ENCODE measurements around the gene OPN1MW. TPM values are rescaled to one million over a fixed set of nuclear protein-coding genes. Genes with fewer than 3 reads are reported as not detected.
"Not testable (repeated sequence)": the region's sequence is repeated elsewhere in the genome, so short reads cannot be mapped to it uniquely, and the experiment has no call there.

The OPN1MW gene
- not detected for polyA plus RNA-seq (ENCODE audit: insufficient read depth in 1 of 5, insufficient read length in 5 of 5, low replicate concordance in 1 of 5)
- long read RNA-seq, donor 1, result 0 reads
- long read RNA-seq, donor 2, result 0 reads
- long read RNA-seq, donor 3, result 0 reads
- long read RNA-seq, donor 4, result 0 reads
- long read RNA-seq, donor 5, result 0 reads
- long read RNA-seq, donor 6, result 0 reads
- long read RNA-seq, donor 7, result 0 reads
- long read RNA-seq, donor 8, result 0 reads

DNA sequence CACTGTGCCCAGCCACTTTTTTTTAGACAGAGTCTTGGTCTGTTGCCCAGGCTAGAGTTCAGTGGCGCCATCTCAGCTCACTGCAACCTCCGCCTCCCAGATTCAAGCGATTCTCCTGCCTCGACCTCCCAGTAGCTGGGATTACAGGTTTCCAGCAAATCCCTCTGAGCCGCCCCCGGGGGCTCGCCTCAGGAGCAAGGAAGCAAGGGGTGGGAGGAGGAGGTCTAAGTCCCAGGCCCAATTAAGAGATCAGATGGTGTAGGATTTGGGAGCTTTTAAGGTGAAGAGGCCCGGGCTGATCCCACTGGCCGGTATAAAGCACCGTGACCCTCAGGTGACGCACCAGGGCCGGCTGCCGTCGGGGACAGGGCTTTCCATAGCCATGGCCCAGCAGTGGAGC, at the start of gene OPN1MW:
OPN1MW (plus strand) TSS at position 301 of the 400 bp plus-strand sequence; CDS start at position 383, 82 bp downstream.
- DNase-seq, result not testable (repeated sequence)

DNA sequence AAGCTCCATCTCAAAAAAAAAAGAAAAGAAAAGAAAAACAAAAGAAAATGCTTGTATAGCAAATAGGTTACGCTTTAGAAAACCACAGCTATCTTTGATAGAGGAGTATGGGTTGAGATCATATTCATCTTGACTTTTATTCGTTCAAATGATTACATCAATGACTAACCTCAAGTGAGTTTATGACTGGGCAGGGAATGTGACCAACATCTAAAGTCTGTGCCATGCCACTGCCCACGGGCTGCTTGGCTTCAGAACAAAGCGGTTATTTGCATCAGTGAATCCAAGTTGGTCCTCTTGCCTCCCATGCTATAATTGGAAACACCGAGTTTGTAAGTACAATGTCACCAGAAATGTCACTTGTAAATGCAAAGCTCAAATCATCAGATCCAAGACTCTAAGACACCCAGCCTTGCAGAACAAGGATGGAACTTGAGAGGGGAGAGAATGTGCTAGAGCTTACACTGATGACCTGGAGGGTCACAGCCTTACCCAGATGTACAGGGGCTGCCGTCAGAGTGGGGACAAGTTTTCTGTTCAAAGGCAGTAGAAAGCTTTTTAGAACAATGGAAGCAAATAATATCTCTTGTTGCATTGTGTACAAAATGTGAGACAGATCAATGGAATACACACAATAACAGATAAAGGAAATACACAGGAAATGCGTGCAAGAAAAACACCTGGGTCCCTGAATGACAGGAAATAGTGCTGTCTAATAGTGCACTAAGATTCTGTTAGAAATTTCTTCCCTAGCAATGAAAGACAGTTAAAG, 46.8 kb upstream of the OPN1MW start:
- DNase-seq, result no peak

DNA sequence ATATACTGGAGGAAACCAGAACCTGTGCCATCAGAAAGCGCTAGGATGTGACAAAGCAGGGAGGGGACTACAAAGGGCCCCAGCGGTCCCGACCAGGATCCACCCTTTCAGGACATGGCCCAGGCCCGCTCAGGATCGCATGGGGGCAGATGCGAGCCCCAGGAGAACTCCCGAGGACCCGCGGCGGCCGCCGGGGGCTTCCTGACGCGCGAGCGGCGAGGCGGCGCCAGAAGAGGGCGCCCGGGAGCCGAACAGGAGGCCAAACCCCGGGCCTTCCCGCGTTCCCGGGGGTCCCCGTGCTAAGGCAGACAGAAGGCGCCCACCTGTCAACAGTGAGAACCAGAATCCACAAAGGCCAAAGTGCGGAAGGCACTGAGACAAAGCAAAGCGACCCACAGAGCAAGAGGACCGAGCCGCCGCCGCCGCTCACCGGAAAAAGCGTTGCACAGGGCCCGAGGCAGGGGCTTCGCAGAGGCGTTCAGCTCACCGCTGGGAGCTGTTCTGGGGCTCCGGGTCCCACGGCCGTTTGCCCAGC, 45.7 kb upstream of the OPN1MW start:
- peak; percentile 61 to 66 for DNase-seq

DNA sequence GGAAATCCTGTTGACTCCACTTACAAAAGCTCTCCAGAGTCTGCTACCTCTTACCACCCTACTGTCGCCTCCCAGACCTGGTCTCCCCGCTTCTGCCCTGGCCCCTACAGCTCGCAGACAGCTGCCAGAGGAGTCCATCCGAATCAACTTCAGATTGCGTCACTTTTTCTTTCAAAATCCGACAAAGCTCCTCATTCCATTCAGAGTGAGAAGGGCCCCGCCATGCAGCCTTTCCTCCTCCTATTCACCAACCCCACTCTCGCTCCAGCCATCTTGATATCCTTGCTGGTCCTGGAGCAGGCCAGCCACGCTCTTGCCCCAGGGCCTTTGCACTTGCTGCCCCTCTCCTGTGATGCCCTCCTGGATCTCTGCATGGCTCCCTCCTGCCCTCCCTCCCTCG, 43.5 kb upstream of the OPN1MW start:
- no peak for DNase-seq

- DNase-seq, result no peak
These were observed 42.2 kb upstream of the OPN1MW start for GRCh38 chrX:154140206-154140605.

DNA sequence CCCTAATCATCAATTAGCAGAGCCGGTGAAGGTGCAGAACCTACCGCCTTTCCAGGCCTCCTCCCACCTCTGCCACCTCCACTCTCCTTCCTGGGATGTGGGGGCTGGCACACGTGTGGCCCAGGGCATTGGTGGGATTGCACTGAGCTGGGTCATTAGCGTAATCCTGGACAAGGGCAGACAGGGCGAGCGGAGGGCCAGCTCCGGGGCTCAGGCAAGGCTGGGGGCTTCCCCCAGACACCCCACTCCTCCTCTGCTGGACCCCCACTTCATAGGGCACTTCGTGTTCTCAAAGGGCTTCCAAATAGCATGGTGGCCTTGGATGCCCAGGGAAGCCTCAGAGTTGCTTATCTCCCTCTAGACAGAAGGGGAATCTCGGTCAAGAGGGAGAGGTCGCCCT, 41.7 kb upstream of the OPN1MW start:
- DNase-seq, result no peak

DNA sequence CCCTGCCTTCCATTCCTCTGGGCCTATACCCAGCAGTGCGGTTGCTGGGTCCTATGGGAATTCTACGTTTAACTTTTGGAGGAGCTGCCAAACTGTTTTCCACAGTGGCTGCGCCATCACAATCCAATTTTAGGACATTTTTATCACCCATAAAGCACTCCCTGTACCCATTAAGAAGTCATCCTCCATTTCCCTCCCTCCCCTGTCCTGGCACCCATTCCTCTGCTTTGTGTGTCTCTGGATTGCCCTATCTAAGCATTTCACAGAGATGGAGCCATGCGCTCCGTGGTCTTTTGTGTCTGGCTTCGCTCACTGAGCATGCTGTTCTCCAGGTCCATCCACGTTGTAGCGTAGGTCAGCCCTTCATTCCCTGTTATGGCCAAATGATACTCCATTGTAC, 40.0 kb upstream of the OPN1MW start:
- DNase-seq, result no peak

- no peak for DNase-seq
These were observed 39.2 kb upstream of the OPN1MW start for GRCh38 chrX:154142950-154143745.

DNA sequence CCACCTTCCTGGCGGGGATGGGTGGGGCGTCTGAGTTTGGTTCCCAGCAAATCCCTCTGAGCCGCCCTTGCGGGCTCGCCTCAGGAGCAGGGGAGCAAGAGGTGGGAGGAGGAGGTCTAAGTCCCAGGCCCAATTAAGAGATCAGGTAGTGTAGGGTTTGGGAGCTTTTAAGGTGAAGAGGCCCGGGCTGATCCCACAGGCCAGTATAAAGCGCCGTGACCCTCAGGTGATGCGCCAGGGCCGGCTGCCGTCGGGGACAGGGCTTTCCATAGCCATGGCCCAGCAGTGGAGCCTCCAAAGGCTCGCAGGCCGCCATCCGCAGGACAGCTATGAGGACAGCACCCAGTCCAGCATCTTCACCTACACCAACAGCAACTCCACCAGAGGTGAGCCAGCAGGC, 38.4 kb upstream of the OPN1MW start, which contains the start of gene OPN1LW:
OPN1LW (plus strand) TSS at position 234 of the 400 bp plus-strand sequence; CDS start at position 275, 41 bp downstream.
- DNase-seq, result not testable (repeated sequence)

GRCh38 chrX:154151030-154151429, 31.4 kb upstream of the OPN1MW start:
- DNase-seq, result not testable (repeated sequence)

DNA sequence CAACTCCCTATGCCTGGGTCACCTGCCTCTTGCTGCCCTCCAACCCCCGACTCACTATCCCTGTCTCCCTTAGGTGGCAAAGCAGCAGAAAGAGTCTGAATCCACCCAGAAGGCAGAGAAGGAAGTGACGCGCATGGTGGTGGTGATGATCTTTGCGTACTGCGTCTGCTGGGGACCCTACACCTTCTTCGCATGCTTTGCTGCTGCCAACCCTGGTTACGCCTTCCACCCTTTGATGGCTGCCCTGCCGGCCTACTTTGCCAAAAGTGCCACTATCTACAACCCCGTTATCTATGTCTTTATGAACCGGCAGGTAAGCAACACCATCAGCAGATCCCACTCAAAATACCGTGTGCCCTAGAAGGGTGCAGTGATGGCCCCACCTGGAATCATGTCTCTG, 26.2 kb upstream of the OPN1MW start:
- DNase-seq, result not testable (repeated sequence)

DNA sequence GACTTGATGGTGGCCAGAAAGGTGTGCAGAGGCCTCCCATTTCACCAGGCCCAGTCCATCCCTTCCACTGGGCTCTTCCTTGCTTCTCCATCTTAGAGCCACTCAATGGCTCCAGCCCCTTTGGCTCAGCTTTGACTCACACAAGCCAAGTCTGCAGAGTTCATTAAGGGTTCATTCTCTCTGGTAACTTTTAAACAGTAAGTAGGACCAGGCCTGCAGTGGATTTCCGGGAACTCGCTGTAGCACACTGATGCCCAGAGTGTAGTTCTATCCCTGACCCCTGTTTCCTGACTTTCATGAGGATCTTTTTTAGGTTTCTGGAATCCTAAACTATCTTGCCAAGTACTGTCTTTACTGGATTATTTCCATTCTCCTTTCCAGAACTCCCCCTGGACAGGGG, 25.2 kb upstream of the OPN1MW start:
- not testable (repeated sequence) for DNase-seq

DNA sequence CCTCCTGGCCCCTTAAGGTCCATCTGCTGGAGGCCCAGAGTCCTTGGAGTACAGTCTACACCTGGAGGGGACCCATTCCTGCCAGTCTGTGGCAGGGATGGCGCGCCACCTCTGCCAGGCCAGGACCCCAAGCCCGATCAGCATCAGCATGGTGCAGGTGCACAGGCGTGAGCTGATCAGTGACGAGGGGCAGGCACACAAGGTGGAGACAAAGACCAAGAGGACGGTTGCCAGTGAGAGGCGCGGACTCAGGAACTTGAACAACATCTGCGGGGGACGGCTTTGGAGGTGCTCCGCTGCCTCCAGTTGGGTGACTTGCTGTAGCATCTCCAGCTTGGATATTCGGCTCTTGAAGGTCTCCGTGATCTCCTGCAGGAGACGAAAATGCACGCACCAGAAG, 23.1 kb upstream of the OPN1MW start:
- not testable (repeated sequence) for DNase-seq

- not testable (repeated sequence) for DNase-seq
These were observed 17.5 kb upstream of the OPN1MW start for GRCh38 chrX:154164902-154165301.

DNA sequence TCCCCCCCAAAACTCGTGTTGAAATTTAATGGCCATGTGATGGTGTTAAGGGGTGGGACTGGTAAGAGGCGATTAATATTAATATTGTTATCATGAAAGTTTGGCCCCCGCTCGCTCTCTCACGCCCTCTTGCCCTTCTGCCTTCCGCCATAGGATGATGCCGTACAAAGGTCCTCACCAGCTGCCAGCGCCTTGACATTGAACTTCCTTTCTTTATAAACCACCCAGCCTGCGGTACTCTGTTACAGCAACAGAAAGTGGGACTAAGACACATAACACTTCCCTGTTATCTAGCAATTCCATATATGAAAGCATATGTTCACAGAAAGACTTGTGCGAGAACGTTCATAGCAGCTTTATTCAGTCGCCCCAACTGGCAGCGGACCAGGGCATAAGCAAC, 14.0 kb upstream of the OPN1MW start:
- DNase-seq, result not testable (repeated sequence)

DNA sequence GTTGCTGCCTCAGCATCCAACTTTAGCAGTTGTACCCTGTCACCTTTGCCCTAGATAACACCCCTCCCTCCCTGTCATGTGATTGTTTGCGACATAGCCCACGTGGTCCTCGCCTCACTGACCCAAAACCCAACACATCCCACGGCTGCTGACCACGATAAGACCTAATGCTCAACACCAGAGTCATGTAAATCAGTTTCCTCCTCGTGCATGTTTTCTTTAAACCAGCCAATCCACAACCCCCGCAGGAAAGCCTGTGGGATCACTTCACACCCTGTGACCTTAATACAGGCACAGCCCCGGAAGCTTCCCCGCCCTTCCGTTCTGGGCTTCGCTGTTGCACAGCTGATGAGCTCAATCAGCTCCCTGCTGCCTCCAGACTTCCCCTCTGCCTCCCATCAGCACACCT, 9.9 kb upstream of the OPN1MW start:
- DNase-seq, result not testable (repeated sequence)

GRCh38 chrX:154174356-154174755, 8.0 kb upstream of the OPN1MW start:
- not testable (repeated sequence) for DNase-seq

- not testable (repeated sequence) for DNase-seq
These were observed 1.4 kb downstream of the OPN1MW start for GRCh38 chrX:154183794-154184193.

GRCh38 chrX:154192846-154193245, 10.4 kb downstream of the OPN1MW start:
- DNase-seq, result not testable (repeated sequence)

GRCh38 chrX:154194316-154194715, 11.9 kb downstream of the OPN1MW start:
- DNase-seq, result not testable (repeated sequence)

DNA sequence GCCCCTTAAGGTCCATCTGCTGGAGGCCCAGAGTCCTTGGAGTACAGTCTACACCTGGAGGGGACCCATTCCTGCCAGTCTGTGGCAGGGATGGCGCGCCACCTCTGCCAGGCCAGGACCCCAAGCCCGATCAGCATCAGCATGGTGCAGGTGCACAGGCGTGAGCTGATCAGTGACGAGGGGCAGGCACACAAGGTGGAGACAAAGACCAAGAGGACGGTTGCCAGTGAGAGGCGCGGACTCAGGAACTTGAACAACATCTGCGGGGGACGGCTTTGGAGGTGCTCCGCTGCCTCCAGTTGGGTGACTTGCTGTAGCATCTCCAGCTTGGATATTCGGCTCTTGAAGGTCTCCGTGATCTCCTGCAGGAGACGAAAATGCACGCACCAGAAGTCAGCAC, 14.1 kb downstream of the OPN1MW start:
- DNase-seq, result not testable (repeated sequence)

Measured in right lung (tissue), 10 donors.